ENCODE measurements around the gene TRIM66. TPM values are rescaled to one million over a fixed set of nuclear protein-coding genes. Genes with fewer than 3 reads are reported as not detected.

Gene TRIM66
- total RNA-seq, 2 experiments from 2014 or later: 24.5 to 26.7 TPM

- ChIA-PET CTCF (no interaction called here), POLR2A (no interaction called here)
Observed at GRCh38 chr11:8715501-8715900, 33.0 kb upstream of the TRIM66 start.

- ChIA-PET CTCF (no interaction called here), POLR2A (no interaction called here)
Observed at GRCh38 chr11:8714622-8715225, 32.3 kb upstream of the TRIM66 start.

- ChIA-PET POLR2A (no interaction called here), CTCF (no interaction called here)
Observed at GRCh38 chr11:8713760-8714454, 31.4 kb upstream of the TRIM66 start.

- POLR2A ChIA-PET: no interaction called here
- CTCF ChIA-PET: interaction anchor here (0.7 kb wide), 1 partner anchor 47 kb away, joined by 3 read pairs; no protein-coding TSS in a partner anchor
Observed at GRCh38 chr11:8712506-8712905, 30.0 kb upstream of the TRIM66 start.

GRCh38 chr11:8711895-8712442 is 29.5 kb upstream of the TRIM66 start:
- CTCF ChIA-PET: interaction anchor here (0.7 kb wide), 1 partner anchor 48 kb away, joined by 3 read pairs; no protein-coding TSS in a partner anchor
- POLR2A ChIA-PET: no interaction called here

- CTCF ChIA-PET: no interaction called here
Observed at GRCh38 chr11:8709777-8710176, 27.3 kb upstream of the TRIM66 start.

GRCh38 chr11:8709002-8709672 is 26.7 kb upstream of the TRIM66 start:
- POLR2A ChIA-PET: no interaction called here
- CTCF ChIA-PET: no interaction called here

More at GRCh38 chr11:8709777-8710176, 27.3 kb upstream of the TRIM66 start:
- POLR2A ChIA-PET: no interaction called here

GRCh38 chr11:8707541-8708191 is 25.2 kb upstream of the TRIM66 start:
- CTCF ChIA-PET: no interaction called here

GRCh38 chr11:8706673-8707432 is 24.4 kb upstream of the TRIM66 start:
- ChIA-PET POLR2A (no interaction called here), CTCF (no interaction called here)

More at GRCh38 chr11:8707541-8708191, 25.2 kb upstream of the TRIM66 start:
- POLR2A ChIA-PET: no interaction called here

- CTCF ChIA-PET: no interaction called here
Observed at GRCh38 chr11:8705146-8705545, 22.7 kb upstream of the TRIM66 start.

GRCh38 chr11:8704136-8704535 is 21.7 kb upstream of the TRIM66 start:
- ChIA-PET POLR2A (no interaction called here), CTCF (no interaction called here)

More at GRCh38 chr11:8705146-8705545, 22.7 kb upstream of the TRIM66 start:
- POLR2A ChIA-PET: no interaction called here

GRCh38 chr11:8702598-8702915 is 20.1 kb upstream of the TRIM66 start:
- ChIA-PET POLR2A (no interaction called here), CTCF (no interaction called here)

- ChIA-PET CTCF (no interaction called here), POLR2A (no interaction called here)
Observed at GRCh38 chr11:8701891-8702597, 19.6 kb upstream of the TRIM66 start.

- CTCF ChIA-PET: no interaction called here
- POLR2A ChIA-PET: no interaction called here
Observed at GRCh38 chr11:8699903-8700302, 17.4 kb upstream of the TRIM66 start.

- ChIA-PET CTCF (no interaction called here), POLR2A (no interaction called here)
Observed at GRCh38 chr11:8698917-8699441, 16.5 kb upstream of the TRIM66 start.

- POLR2A ChIA-PET: no interaction called here
- CTCF ChIA-PET: no interaction called here
Observed at GRCh38 chr11:8698379-8698851, 15.9 kb upstream of the TRIM66 start.

- POLR2A ChIA-PET: no interaction called here
- CTCF ChIA-PET: no interaction called here
Observed at GRCh38 chr11:8697054-8697453, 14.6 kb upstream of the TRIM66 start.

- ChIA-PET CTCF (no interaction called here), POLR2A (no interaction called here)
Observed at GRCh38 chr11:8694137-8694536, 11.7 kb upstream of the TRIM66 start.

GRCh38 chr11:8693555-8693954 is 11.1 kb upstream of the TRIM66 start:
- POLR2A ChIA-PET: no interaction called here
- CTCF ChIA-PET: interaction anchor here (0.6 kb wide), 1 partner anchor 480 kb away, joined by 4 read pairs; no protein-coding TSS in a partner anchor

Measured in activated CD8-positive, alpha-beta memory T cell treated with anti-CD3 and anti-CD28 coated beads for 36 hours (primary cell).